Measurements from ENCODE around the gene DSCAM.
"Not testable (repeated sequence)": the region's sequence is repeated elsewhere in the genome, so short reads cannot be mapped to it uniquely, and the experiment has no call there.

The DSCAM gene, protein sequence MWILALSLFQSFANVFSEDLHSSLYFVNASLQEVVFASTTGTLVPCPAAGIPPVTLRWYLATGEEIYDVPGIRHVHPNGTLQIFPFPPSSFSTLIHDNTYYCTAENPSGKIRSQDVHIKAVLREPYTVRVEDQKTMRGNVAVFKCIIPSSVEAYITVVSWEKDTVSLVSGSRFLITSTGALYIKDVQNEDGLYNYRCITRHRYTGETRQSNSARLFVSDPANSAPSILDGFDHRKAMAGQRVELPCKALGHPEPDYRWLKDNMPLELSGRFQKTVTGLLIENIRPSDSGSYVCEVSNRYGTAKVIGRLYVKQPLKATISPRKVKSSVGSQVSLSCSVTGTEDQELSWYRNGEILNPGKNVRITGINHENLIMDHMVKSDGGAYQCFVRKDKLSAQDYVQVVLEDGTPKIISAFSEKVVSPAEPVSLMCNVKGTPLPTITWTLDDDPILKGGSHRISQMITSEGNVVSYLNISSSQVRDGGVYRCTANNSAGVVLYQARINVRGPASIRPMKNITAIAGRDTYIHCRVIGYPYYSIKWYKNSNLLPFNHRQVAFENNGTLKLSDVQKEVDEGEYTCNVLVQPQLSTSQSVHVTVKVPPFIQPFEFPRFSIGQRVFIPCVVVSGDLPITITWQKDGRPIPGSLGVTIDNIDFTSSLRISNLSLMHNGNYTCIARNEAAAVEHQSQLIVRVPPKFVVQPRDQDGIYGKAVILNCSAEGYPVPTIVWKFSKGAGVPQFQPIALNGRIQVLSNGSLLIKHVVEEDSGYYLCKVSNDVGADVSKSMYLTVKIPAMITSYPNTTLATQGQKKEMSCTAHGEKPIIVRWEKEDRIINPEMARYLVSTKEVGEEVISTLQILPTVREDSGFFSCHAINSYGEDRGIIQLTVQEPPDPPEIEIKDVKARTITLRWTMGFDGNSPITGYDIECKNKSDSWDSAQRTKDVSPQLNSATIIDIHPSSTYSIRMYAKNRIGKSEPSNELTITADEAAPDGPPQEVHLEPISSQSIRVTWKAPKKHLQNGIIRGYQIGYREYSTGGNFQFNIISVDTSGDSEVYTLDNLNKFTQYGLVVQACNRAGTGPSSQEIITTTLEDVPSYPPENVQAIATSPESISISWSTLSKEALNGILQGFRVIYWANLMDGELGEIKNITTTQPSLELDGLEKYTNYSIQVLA (N-terminal part only)
- long read RNA-seq, partial matches to known transcripts, result 0 of 2 reads
- long read RNA-seq, other reads (novel, unspliced or antisense), result 2 of 2 reads

DNA sequence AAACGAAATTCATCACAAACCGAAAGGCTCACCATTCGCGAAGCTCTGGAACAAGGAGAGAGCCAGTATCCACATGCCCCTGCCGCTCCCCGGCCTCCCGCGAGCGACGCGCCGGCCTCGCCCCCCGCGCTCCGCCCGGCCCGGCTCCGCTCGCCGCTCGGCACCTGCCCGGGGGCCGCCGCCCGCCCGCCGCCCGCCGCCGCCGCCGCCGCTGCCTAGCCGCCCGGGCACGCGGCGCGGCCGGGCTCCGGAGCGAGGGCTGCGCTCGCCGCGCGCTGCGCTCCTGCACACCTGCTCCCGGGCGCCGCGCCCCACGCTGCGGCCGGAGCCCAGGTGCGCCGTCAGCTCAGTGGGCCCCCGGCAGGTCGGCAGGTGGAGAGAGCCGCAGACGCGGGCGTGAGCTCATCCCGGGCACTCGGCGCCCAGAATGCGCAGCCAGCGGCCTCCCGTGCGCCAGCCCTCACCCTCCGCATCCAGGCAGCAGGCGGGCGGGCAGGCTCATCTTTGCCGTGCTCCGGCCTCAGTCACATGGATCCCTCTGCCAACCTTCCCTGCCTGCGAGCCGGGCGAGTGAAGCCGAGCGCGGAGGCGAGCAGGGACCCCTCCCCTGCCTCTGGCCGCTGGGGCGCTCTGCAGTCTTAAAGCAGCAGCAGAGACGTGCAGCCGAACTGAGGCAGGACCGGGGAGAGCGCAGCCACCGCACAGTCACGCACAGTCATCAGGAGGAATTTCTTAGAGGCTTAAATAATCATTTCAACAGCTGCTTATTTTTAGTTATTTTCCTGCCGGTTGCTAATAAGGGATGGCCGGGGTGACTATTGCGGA is at the start of gene DSCAM:
Gene DSCAM, minus strand, starts transcription at position 572 of the 825 bp plus-strand sequence. Its CDS starts 497 bp downstream, at position 75.
- Histone ChIP-seq H3K27me3 (ENCODE audit: insufficient read depth, poor library complexity, severe bottlenecking) (peaks cover 10% of the 10 kb centered on the region), H3K27ac (replicated peaks) (no peak within 1 kb of the TSS), H3K4me3 (replicated peaks; ENCODE audit: insufficient read depth, low read length) (no peak within 1 kb of the TSS)
- TF ChIP-seq, protein P1, sequence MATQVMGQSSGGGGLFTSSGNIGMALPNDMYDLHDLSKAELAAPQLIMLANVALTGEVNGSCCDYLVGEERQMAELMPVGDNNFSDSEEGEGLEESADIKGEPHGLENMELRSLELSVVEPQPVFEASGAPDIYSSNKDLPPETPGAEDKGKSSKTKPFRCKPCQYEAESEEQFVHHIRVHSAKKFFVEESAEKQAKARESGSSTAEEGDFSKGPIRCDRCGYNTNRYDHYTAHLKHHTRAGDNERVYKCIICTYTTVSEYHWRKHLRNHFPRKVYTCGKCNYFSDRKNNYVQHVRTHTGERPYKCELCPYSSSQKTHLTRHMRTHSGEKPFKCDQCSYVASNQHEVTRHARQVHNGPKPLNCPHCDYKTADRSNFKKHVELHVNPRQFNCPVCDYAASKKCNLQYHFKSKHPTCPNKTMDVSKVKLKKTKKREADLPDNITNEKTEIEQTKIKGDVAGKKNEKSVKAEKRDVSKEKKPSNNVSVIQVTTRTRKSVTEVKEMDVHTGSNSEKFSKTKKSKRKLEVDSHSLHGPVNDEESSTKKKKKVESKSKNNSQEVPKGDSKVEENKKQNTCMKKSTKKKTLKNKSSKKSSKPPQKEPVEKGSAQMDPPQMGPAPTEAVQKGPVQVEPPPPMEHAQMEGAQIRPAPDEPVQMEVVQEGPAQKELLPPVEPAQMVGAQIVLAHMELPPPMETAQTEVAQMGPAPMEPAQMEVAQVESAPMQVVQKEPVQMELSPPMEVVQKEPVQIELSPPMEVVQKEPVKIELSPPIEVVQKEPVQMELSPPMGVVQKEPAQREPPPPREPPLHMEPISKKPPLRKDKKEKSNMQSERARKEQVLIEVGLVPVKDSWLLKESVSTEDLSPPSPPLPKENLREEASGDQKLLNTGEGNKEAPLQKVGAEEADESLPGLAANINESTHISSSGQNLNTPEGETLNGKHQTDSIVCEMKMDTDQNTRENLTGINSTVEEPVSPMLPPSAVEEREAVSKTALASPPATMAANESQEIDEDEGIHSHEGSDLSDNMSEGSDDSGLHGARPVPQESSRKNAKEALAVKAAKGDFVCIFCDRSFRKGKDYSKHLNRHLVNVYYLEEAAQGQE (IDR thresholded peaks at IDR 0.05; ENCODE audit: insufficient replicate concordance, low read depth), result no peak
- TF ChIP-seq SPI1 (IDR thresholded peaks at IDR 0.05; ENCODE audit: borderline replicate concordance, low read depth), result no peak
- TF ChIP-seq POLR2AphosphoS5 (IDR thresholded peaks at IDR 0.05; ENCODE audit: low read depth), result no peak
- no peak for TF ChIP-seq GABPA (IDR thresholded peaks at IDR 0.05; ENCODE audit: low read depth)
- TF ChIP-seq, protein P2, sequence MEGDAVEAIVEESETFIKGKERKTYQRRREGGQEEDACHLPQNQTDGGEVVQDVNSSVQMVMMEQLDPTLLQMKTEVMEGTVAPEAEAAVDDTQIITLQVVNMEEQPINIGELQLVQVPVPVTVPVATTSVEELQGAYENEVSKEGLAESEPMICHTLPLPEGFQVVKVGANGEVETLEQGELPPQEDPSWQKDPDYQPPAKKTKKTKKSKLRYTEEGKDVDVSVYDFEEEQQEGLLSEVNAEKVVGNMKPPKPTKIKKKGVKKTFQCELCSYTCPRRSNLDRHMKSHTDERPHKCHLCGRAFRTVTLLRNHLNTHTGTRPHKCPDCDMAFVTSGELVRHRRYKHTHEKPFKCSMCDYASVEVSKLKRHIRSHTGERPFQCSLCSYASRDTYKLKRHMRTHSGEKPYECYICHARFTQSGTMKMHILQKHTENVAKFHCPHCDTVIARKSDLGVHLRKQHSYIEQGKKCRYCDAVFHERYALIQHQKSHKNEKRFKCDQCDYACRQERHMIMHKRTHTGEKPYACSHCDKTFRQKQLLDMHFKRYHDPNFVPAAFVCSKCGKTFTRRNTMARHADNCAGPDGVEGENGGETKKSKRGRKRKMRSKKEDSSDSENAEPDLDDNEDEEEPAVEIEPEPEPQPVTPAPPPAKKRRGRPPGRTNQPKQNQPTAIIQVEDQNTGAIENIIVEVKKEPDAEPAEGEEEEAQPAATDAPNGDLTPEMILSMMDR (IDR thresholded peaks at IDR 0.05; ENCODE audit: insufficient read depth, low read length), result no peak
- DNase-seq (ENCODE audit: low read depth in 1 of 2, low spot score in 1 of 2), result no peak

- H3K27ac ChIP-seq (replicated peaks); DNase-seq (ENCODE audit: low read depth in 1 of 2, low spot score in 1 of 2); H3K4me3 ChIP-seq (replicated peaks; ENCODE audit: insufficient read depth, low read length); H3K27me3 ChIP-seq (ENCODE audit: insufficient read depth, poor library complexity, severe bottlenecking): not testable (repeated sequence)
Observed at GRCh38 chr21:40895697-40896096, 48.7 kb upstream of the DSCAM start.

GRCh38 chr21:40886931-40887330 is 40.0 kb upstream of the DSCAM start:
- TF ChIP-seq SPI1 (IDR thresholded peaks at IDR 0.05; ENCODE audit: borderline replicate concordance, low read depth), result no peak
- no peak for TF ChIP-seq POLR2AphosphoS5 (IDR thresholded peaks at IDR 0.05; ENCODE audit: low read depth)
- TF ChIP-seq, protein P2 (IDR thresholded peaks at IDR 0.05; ENCODE audit: insufficient read depth, low read length), result no peak
- TF ChIP-seq, protein P1 (IDR thresholded peaks at IDR 0.05; ENCODE audit: insufficient replicate concordance, low read depth), result no peak
- no peak for TF ChIP-seq GABPA (IDR thresholded peaks at IDR 0.05; ENCODE audit: low read depth)
- no peak for DNase-seq (ENCODE audit: low read depth in 1 of 2, low spot score in 1 of 2)
- no peaks in the 10 kb centered on the region for H3K27me3 ChIP-seq (ENCODE audit: insufficient read depth, poor library complexity, severe bottlenecking)
- H3K27ac ChIP-seq (replicated peaks), result no peak overlapping the region
- H3K4me3 ChIP-seq (replicated peaks; ENCODE audit: insufficient read depth, low read length), result no peak overlapping the region
